ENCODE results near the gene CYFIP1.

Gene CYFIP1

GRCh38 chr15:22893081-22893480 is 87.1 kb downstream of the CYFIP1 start:
- Histone ChIP-seq H3K4me2 (ENCODE audit: low read length) (no peak overlapping the region), H3K9me3 (ENCODE audit: control insufficient read depth, low read length) (no peaks in the 10 kb centered on the region), H3K9ac (no peak overlapping the region), H3K4me3 (ENCODE audit: low read depth, low read length) (no peak overlapping the region), H3K27ac (no peak overlapping the region), H3K36me3 (ENCODE audit: control insufficient read depth, insufficient read depth, low read length) (no peaks in the 10 kb centered on the region), H3K27me3 (ENCODE audit: control insufficient read depth, insufficient read depth, low read length) (no peaks in the 10 kb centered on the region), H3K79me2 (no peaks in the 10 kb centered on the region), H3K4me1 (no peaks in the 10 kb centered on the region), H2AFZ (no peak overlapping the region)
- no peak for TF ChIP-seq CTCF (IDR thresholded peaks at IDR 0.05)

- H3K36me3 ChIP-seq (ENCODE audit: control insufficient read depth, insufficient read depth, low read length): no peaks in the 10 kb centered on the region
- H3K9me3 ChIP-seq (ENCODE audit: control insufficient read depth, low read length): no peaks in the 10 kb centered on the region
- H3K27ac ChIP-seq: no peak overlapping the region
- H2AFZ ChIP-seq: no peak overlapping the region
- no peaks in the 10 kb centered on the region for H3K27me3 ChIP-seq (ENCODE audit: control insufficient read depth, insufficient read depth, low read length)
- no peak overlapping the region for H3K4me2 ChIP-seq (ENCODE audit: low read length)
- no peak overlapping the region for H3K4me3 ChIP-seq (ENCODE audit: low read depth, low read length)
- no peaks in the 10 kb centered on the region for H3K4me1 ChIP-seq
- TF ChIP-seq CTCF (IDR thresholded peaks at IDR 0.05): no peak
- no peaks in the 10 kb centered on the region for H3K79me2 ChIP-seq
- no peak overlapping the region for H3K9ac ChIP-seq
Measured at GRCh38 chr15:22892333-22892732, 87.8 kb downstream of the CYFIP1 start.

- Histone ChIP-seq H3K27ac (no peak overlapping the region), H3K9me3 (ENCODE audit: control insufficient read depth, low read length) (no peaks in the 10 kb centered on the region), H3K9ac (no peak overlapping the region), H3K79me2 (no peaks in the 10 kb centered on the region), H3K27me3 (ENCODE audit: control insufficient read depth, insufficient read depth, low read length) (no peaks in the 10 kb centered on the region), H2AFZ (no peak overlapping the region), H3K4me3 (ENCODE audit: low read depth, low read length) (no peak overlapping the region), H3K4me1 (no peaks in the 10 kb centered on the region), H3K4me2 (ENCODE audit: low read length) (no peak overlapping the region), H3K36me3 (ENCODE audit: control insufficient read depth, insufficient read depth, low read length) (no peaks in the 10 kb centered on the region)
- TF ChIP-seq CTCF (IDR thresholded peaks at IDR 0.05): no peak
Measured at GRCh38 chr15:22891426-22892210, 88.5 kb downstream of the CYFIP1 start.

GRCh38 chr15:22890296-22890695 is 89.9 kb downstream of the CYFIP1 start:
- Histone ChIP-seq H3K4me1 (no peaks in the 10 kb centered on the region), H3K79me2 (no peaks in the 10 kb centered on the region), H3K4me3 (ENCODE audit: low read depth, low read length) (no peak overlapping the region), H2AFZ (no peak overlapping the region), H3K36me3 (ENCODE audit: control insufficient read depth, insufficient read depth, low read length) (no peaks in the 10 kb centered on the region), H3K27ac (no peak overlapping the region), H3K27me3 (ENCODE audit: control insufficient read depth, insufficient read depth, low read length) (no peaks in the 10 kb centered on the region), H3K9ac (no peak overlapping the region), H3K4me2 (ENCODE audit: low read length) (no peak overlapping the region), H3K9me3 (ENCODE audit: control insufficient read depth, low read length) (no peaks in the 10 kb centered on the region)
- no peak for TF ChIP-seq CTCF (IDR thresholded peaks at IDR 0.05)
